ENCODE data around the gene DCTD. TPM values are rescaled to one million over a fixed set of nuclear protein-coding genes. Genes with fewer than 3 reads are reported as not detected.

Gene DCTD
- total and polyA plus RNA-seq, 10 of the 15 experiments (the other 5 are each of a cell fraction or from before 2014, with no cell fraction given): 37.8 to 137 (median 92.1) TPM

- Histone ChIP-seq H3K9ac (ENCODE audit: control insufficient read depth, insufficient read depth, low read length) (no peak overlapping the region), H3K36me3 (ENCODE audit: control insufficient read depth in 2 of 2, insufficient read depth in 2 of 2, low read length in 1 of 2) (no peaks in the 10 kb centered on the region), H3K27ac (ENCODE audit: control insufficient read depth, insufficient read depth) (no peak overlapping the region), H3K4me1 (ENCODE audit: control insufficient read depth, insufficient read depth, low read length) (no peaks in the 10 kb centered on the region), H3K9me3 (replicated peaks; ENCODE audit: control insufficient read depth, insufficient read depth, low read length) (no peaks in the 10 kb centered on the region), H3K79me2 (ENCODE audit: control insufficient read depth, insufficient read depth, low read length) (no peaks in the 10 kb centered on the region), H2AFZ (ENCODE audit: control insufficient read depth, low read depth, low read length) (no peak overlapping the region), H4K20me1 (ENCODE audit: control insufficient read depth, insufficient read depth) (no peaks in the 10 kb centered on the region), H3K27me3 (replicated peaks in 1 of 2; ENCODE audit: control insufficient read depth in 2 of 2, insufficient read depth in 2 of 2, low read length in 1 of 2) (no peaks in the 10 kb centered on the region), H3K4me3 (no peak overlapping the region), H3K4me2 (ENCODE audit: control insufficient read depth, insufficient read depth) (no peak overlapping the region)
- 60% methylated on average over 13 of the region's 13 CpGs for WGBS (ENCODE audit: insufficient coverage, insufficient replicate concordance, low lambda C conversion rate, missing lambda C conversion rate)
- ATAC-seq (no peak), DNase-seq (ENCODE audit: low read depth, low spot score) (no peak), FAIRE-seq (no peak)
- CTCF ChIA-PET: no interaction called here
- intact Hi-C loops (cut with micrococcal nuclease; ENCODE audit: unreplicated experiment): no loop called here
- in situ Hi-C loops (cut with MboI): no loop called here
- POLR2A ChIA-PET: no interaction called here
- RAD21 ChIA-PET (ENCODE audit: unreplicated experiment): no interaction called here
- SMC1A ChIA-PET (ENCODE audit: uncharacterized antibody, unreplicated experiment): no interaction called here
- TF ChIP-seq NFYA (IDR thresholded peaks at IDR 0.05; ENCODE audit: borderline replicate concordance, low read depth, low read length) (no peak), RBBP5 (conservative IDR thresholded peaks at IDR 0.05) (no peak), ZNF622 (IDR thresholded peaks at IDR 0.05) (no peak), SIN3A (IDR thresholded peaks at IDR 0.05; ENCODE audit: low read depth, low read length) (no peak), ATF3 (IDR thresholded peaks at IDR 0.05; ENCODE audit: borderline replicate concordance, extremely low read depth, low read depth, low read length) (no peak), EP300 (IDR thresholded peaks at IDR 0.05; ENCODE audit: borderline replicate concordance in 1 of 2, control insufficient read depth in 1 of 2, low read depth in 2 of 2, low read length in 2 of 2) (no peak), KLF5 (IDR thresholded peaks at IDR 0.05; ENCODE audit: partially characterized antibody) (no peak), CHD2 (IDR thresholded peaks at IDR 0.05; ENCODE audit: borderline replicate concordance, low read depth, low read length) (no peak), NR2C2 (IDR thresholded peaks at IDR 0.05; ENCODE audit: borderline replicate concordance, control insufficient read depth, insufficient read length, low read depth) (no peak), MEF2A (IDR thresholded peaks at IDR 0.05; ENCODE audit: insufficient read depth, low read depth, low read length) (no peak), TARDBP (IDR thresholded peaks at IDR 0.05; ENCODE audit: borderline replicate concordance) (no peak), TCF7 (IDR thresholded peaks at IDR 0.05; ENCODE audit: borderline replicate concordance) (no peak), NFIC (IDR thresholded peaks at IDR 0.05; ENCODE audit: low read depth, low read length) (no peak), ZBTB11 (CRISPR knock-in tag; IDR thresholded peaks at IDR 0.05) (no peak)
- no TSS peak for BruUV-seq (replicated peaks)
Observed at GRCh38 chr4:182855877-182856276, 61.3 kb downstream of the DCTD start.
